Measurements from ENCODE around the gene PPP1R1A. TPM values are rescaled to one million over a fixed set of nuclear protein-coding genes. Genes with fewer than 3 reads are reported as not detected.

PPP1R1A gene
- total RNA-seq, 2 experiments from 2014 or later: not detected

GRCh38 chr12:54546511-54546910 lies 41.9 kb downstream of the PPP1R1A start:
- intact Hi-C loops (cut with micrococcal nuclease; ENCODE audit: unreplicated experiment): no loop called here
- no peaks in the 10 kb centered on the region for H4K20me1 ChIP-seq (ENCODE audit: insufficient read depth, low read length)
- no peak overlapping the region for H2AFZ ChIP-seq (ENCODE audit: low read length)
- H3K27ac ChIP-seq (ENCODE audit: low read depth, low read length, poor library complexity, severe bottlenecking): no peak overlapping the region
- H3K9me2 ChIP-seq (ENCODE audit: insufficient read depth, low read length): no peaks in the 10 kb centered on the region
- no peak overlapping the region for H3K4me2 ChIP-seq (ENCODE audit: low read length)
- CTCF ChIA-PET (ENCODE audit: unreplicated experiment): no interaction called here
- no peak for DNase-seq (ENCODE audit: low spot score)
- no peaks in the 10 kb centered on the region for H3K9me3 ChIP-seq (ENCODE audit: low read length)
- H3K79me2 ChIP-seq (ENCODE audit: insufficient read depth, low read depth, low read length): no peaks in the 10 kb centered on the region
- H3K4me1 ChIP-seq (ENCODE audit: insufficient read depth, low read length, poor library complexity, severe bottlenecking): no peaks in the 10 kb centered on the region
- no TSS peak for BruUV-seq (replicated peaks)
- H3K4me3 ChIP-seq (ENCODE audit: low read depth, low read length, poor library complexity, severe bottlenecking): no peak overlapping the region
- H3K36me3 ChIP-seq (ENCODE audit: insufficient read depth, low read length): peaks cover 41% of the 10 kb centered on the region
- POLR2A ChIA-PET: interaction anchor here (0.6 kb wide), 1 partner anchor 117 kb away, joined by 3 read pairs; no protein-coding TSS in a partner anchor
- no peak for TF ChIP-seq CTCF (conservative IDR thresholded peaks at IDR 0.05; ENCODE audit: low read length)
- no peak for TF ChIP-seq EZH2phosphoT487 (IDR thresholded peaks at IDR 0.05; ENCODE audit: borderline replicate concordance, low read depth, low read length)

GRCh38 chr12:54544743-54545142 lies 43.7 kb downstream of the PPP1R1A start:
- no peak overlapping the region for H3K4me2 ChIP-seq (ENCODE audit: low read length)
- no peak for DNase-seq (ENCODE audit: low spot score)
- no peaks in the 10 kb centered on the region for H3K9me2 ChIP-seq (ENCODE audit: insufficient read depth, low read length)
- BruUV-seq (replicated peaks): no TSS peak
- intact Hi-C loops (cut with micrococcal nuclease; ENCODE audit: unreplicated experiment): no loop called here
- H3K79me2 ChIP-seq (ENCODE audit: insufficient read depth, low read depth, low read length): no peaks in the 10 kb centered on the region
- no peak overlapping the region for H2AFZ ChIP-seq (ENCODE audit: low read length)
- no peak for TF ChIP-seq EZH2phosphoT487 (IDR thresholded peaks at IDR 0.05; ENCODE audit: borderline replicate concordance, low read depth, low read length)
- no peak for TF ChIP-seq CTCF (conservative IDR thresholded peaks at IDR 0.05; ENCODE audit: low read length)
- no peak overlapping the region for H3K4me3 ChIP-seq (ENCODE audit: low read depth, low read length, poor library complexity, severe bottlenecking)
- H3K4me1 ChIP-seq (ENCODE audit: insufficient read depth, low read length, poor library complexity, severe bottlenecking): no peaks in the 10 kb centered on the region
- H3K36me3 ChIP-seq (ENCODE audit: insufficient read depth, low read length): peaks cover 58% of the 10 kb centered on the region
- H3K27ac ChIP-seq (ENCODE audit: low read depth, low read length, poor library complexity, severe bottlenecking): no peak overlapping the region
- no peaks in the 10 kb centered on the region for H4K20me1 ChIP-seq (ENCODE audit: insufficient read depth, low read length)
- H3K9me3 ChIP-seq (ENCODE audit: low read length): no peaks in the 10 kb centered on the region
- ChIA-PET POLR2A (interaction anchor here (0.7 kb wide), 1 partner anchor 67 kb away, joined by 3 read pairs; no protein-coding TSS in a partner anchor), CTCF (ENCODE audit: unreplicated experiment) (no interaction called here)

- no peaks in the 10 kb centered on the region for H3K9me2 ChIP-seq (ENCODE audit: insufficient read depth, low read length)
- H3K4me2 ChIP-seq (ENCODE audit: low read length): no peak overlapping the region
- no TSS peak for BruUV-seq (replicated peaks)
- H4K20me1 ChIP-seq (ENCODE audit: insufficient read depth, low read length): no peaks in the 10 kb centered on the region
- TF ChIP-seq CTCF (conservative IDR thresholded peaks at IDR 0.05; ENCODE audit: low read length) (no peak), EZH2phosphoT487 (IDR thresholded peaks at IDR 0.05; ENCODE audit: borderline replicate concordance, low read depth, low read length) (no peak)
- intact Hi-C loops (cut with micrococcal nuclease; ENCODE audit: unreplicated experiment): no loop called here
- no peak overlapping the region for H2AFZ ChIP-seq (ENCODE audit: low read length)
- ChIA-PET CTCF (ENCODE audit: unreplicated experiment) (interaction anchor here (0.7 kb wide), 1 partner anchor 16 kb away, joined by 3 read pairs; no protein-coding TSS in a partner anchor), POLR2A (no interaction called here)
- H3K36me3 ChIP-seq (ENCODE audit: insufficient read depth, low read length): peaks cover 71% of the 10 kb centered on the region
- H3K79me2 ChIP-seq (ENCODE audit: insufficient read depth, low read depth, low read length): no peaks in the 10 kb centered on the region
- DNase-seq (ENCODE audit: low spot score): no peak
- no peak overlapping the region for H3K27ac ChIP-seq (ENCODE audit: low read depth, low read length, poor library complexity, severe bottlenecking)
- H3K4me1 ChIP-seq (ENCODE audit: insufficient read depth, low read length, poor library complexity, severe bottlenecking): no peaks in the 10 kb centered on the region
- H3K4me3 ChIP-seq (ENCODE audit: low read depth, low read length, poor library complexity, severe bottlenecking): no peak overlapping the region
- H3K9me3 ChIP-seq (ENCODE audit: low read length): no peaks in the 10 kb centered on the region
These were observed 44.9 kb downstream of the PPP1R1A start for GRCh38 chr12:54543526-54543925.

Data from OCI-LY7 (cell line).